ENCODE measurements around the gene ANKRD42. TPM values are rescaled to one million over a fixed set of nuclear protein-coding genes. Genes with fewer than 3 reads are reported as not detected.

Gene ANKRD42
- total RNA-seq, 3 donors from 2014 or later (not counting 1 experiment from before 2014, with no cell fraction given), result 10.4 to 13.3 (median 11.6) TPM

DNA sequence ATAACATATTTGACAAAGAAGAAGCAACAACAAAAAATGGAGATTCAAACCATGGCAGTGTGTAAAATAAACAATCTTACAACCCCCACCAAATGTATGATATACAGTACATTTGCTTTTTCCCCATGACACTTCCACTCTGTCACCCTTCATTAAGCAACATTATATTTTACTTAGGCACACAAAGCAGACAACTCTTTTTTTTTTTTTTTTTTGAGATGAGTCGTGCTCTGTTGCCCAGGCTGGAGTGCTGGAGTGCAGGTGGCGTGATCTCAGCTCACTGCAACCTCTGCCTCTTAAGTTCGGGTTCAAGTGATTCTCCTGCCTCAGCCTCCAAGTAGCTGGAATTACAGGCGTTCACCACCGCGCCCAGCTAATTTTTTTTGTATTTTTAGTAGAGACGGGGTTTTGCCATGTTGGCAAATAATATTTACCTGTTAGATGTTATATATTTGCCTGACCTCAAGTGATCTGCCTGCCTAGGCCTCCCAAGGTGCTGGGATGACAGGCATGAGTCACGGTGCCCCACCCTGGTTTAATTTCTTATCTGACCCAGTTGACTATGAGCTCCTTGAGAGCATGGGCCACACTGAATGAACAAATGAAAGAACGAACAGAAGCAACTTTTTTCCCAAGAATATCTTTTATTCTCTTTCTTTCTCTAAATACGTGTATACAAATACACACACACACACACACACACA lies 42.1 kb upstream of the ANKRD42 start:
- Mint-ChIP-seq H3K4me1 (peaks cover 0 to 4% of the 10 kb centered on the region in 2 donors), H3K9me3 (no peaks in the 10 kb centered on the region), H3K27me3 (ENCODE audit: low read depth in 2 of 2) (peaks cover 5 to 15% of the 10 kb centered on the region in 2 donors), H3K4me3 (no peak overlapping the region), H3K36me3 (no peaks in the 10 kb centered on the region), H3K27ac (no peak overlapping the region)
- no peak for ATAC-seq
- no peaks in the 10 kb centered on the region for H3K36me3 ChIP-seq (ENCODE audit: control insufficient read depth, insufficient read depth, low read length)
- no peak for DNase-seq
- H3K4me3 ChIP-seq (ENCODE audit: low read length), result no peak overlapping the region
- no peaks in the 10 kb centered on the region for H3K27me3 ChIP-seq (ENCODE audit: control insufficient read depth, insufficient read depth, low read length)
- 91% methylated on average over 9 of the region's 10 CpGs for WGBS (ENCODE audit: insufficient coverage)
- TF ChIP-seq, protein P1, sequence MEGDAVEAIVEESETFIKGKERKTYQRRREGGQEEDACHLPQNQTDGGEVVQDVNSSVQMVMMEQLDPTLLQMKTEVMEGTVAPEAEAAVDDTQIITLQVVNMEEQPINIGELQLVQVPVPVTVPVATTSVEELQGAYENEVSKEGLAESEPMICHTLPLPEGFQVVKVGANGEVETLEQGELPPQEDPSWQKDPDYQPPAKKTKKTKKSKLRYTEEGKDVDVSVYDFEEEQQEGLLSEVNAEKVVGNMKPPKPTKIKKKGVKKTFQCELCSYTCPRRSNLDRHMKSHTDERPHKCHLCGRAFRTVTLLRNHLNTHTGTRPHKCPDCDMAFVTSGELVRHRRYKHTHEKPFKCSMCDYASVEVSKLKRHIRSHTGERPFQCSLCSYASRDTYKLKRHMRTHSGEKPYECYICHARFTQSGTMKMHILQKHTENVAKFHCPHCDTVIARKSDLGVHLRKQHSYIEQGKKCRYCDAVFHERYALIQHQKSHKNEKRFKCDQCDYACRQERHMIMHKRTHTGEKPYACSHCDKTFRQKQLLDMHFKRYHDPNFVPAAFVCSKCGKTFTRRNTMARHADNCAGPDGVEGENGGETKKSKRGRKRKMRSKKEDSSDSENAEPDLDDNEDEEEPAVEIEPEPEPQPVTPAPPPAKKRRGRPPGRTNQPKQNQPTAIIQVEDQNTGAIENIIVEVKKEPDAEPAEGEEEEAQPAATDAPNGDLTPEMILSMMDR (IDR thresholded peaks at IDR 0.05), result no peak
- intact Hi-C loops (cut with micrococcal nuclease), result no loop called here
- H3K9me3 ChIP-seq (ENCODE audit: control insufficient read depth, insufficient read depth, low read length), result no peaks in the 10 kb centered on the region
- no peak overlapping the region for H3K27ac ChIP-seq (ENCODE audit: low read length)
- peaks cover 6% of the 10 kb centered on the region for H3K4me1 ChIP-seq (ENCODE audit: control insufficient read depth, insufficient read depth, low read length)

DNA sequence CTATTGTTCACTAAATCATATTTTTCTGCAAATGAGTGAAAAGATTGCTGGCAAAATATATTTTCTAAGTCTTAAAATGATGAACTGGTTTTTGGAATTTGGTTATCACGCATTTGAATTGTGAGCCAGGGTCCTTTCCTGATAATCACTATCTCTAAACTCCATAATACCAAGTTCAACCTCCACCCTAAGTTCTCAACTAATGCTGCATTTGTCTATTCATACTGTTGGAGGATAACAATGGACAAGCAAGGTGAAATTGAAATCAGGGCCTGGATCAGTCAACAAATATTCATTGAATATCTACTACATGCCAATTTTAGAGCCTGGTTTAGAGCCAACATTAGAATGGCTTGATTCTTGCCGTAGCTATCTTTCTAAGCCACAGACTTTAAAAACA lies 41.2 kb upstream of the ANKRD42 start:
- peaks cover 6% of the 10 kb centered on the region for H3K4me1 ChIP-seq (ENCODE audit: control insufficient read depth, insufficient read depth, low read length)
- WGBS (ENCODE audit: insufficient coverage), result 100% methylated on average over 2 of the region's 2 CpGs
- H3K4me3 Mint-ChIP-seq, result no peak overlapping the region
- DNase-seq, result no peak
- TF ChIP-seq, protein P1 (IDR thresholded peaks at IDR 0.05), result no peak
- H3K9me3 Mint-ChIP-seq, result no peaks in the 10 kb centered on the region
- H3K27me3 ChIP-seq (ENCODE audit: control insufficient read depth, insufficient read depth, low read length), result no peaks in the 10 kb centered on the region
- no peaks in the 10 kb centered on the region for H3K36me3 ChIP-seq (ENCODE audit: control insufficient read depth, insufficient read depth, low read length)
- intact Hi-C loops (cut with micrococcal nuclease), result no loop called here
- H3K4me1 Mint-ChIP-seq, result peaks cover 0 to 8% of the 10 kb centered on the region in 2 donors
- ATAC-seq, result no peak
- H3K9me3 ChIP-seq (ENCODE audit: control insufficient read depth, insufficient read depth, low read length), result no peaks in the 10 kb centered on the region
- H3K27ac Mint-ChIP-seq, result no peak overlapping the region
- no peak overlapping the region for H3K4me3 ChIP-seq (ENCODE audit: low read length)
- peaks cover 5 to 15% of the 10 kb centered on the region in 2 donors for H3K27me3 Mint-ChIP-seq (ENCODE audit: low read depth in 2 of 2)
- no peaks in the 10 kb centered on the region for H3K36me3 Mint-ChIP-seq
- no peak overlapping the region for H3K27ac ChIP-seq (ENCODE audit: low read length)

DNA sequence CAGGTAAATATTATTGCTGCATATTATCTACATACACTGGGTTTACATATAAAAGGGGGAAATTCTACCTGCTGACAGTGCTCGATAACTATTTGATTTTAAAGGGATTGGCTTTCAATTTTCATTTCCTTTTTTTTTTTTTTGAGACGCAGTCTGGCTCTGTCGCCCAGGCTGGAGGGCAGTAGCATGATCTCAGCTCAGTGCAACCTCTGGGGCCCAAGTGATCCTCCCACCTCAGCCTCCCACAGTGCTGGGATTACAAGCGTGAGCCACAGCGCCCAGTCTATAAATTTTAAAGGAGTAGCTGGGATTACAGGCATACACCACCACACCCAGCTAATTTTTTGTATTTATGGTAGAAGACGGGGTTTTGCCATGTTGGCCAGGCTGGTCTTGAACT lies 39.7 kb upstream of the ANKRD42 start:
- TF ChIP-seq, protein P1 (IDR thresholded peaks at IDR 0.05), result no peak
- no peaks in the 10 kb centered on the region for H3K9me3 Mint-ChIP-seq
- Histone ChIP-seq H3K27me3 (ENCODE audit: control insufficient read depth, insufficient read depth, low read length) (no peaks in the 10 kb centered on the region), H3K4me3 (ENCODE audit: low read length) (no peak overlapping the region), H3K4me1 (ENCODE audit: control insufficient read depth, insufficient read depth, low read length) (peaks cover 6% of the 10 kb centered on the region), H3K36me3 (ENCODE audit: control insufficient read depth, insufficient read depth, low read length) (no peaks in the 10 kb centered on the region), H3K9me3 (ENCODE audit: control insufficient read depth, insufficient read depth, low read length) (no peaks in the 10 kb centered on the region), H3K27ac (ENCODE audit: low read length) (no peak overlapping the region)
- H3K4me1 Mint-ChIP-seq, result peaks cover 7 to 8% of the 10 kb centered on the region in 2 donors
- DNase-seq, result no peak
- WGBS (ENCODE audit: insufficient coverage), result 96% methylated on average over 3 of the region's 6 CpGs
- H3K27me3 Mint-ChIP-seq (ENCODE audit: low read depth in 2 of 2), result peaks cover 0 to under 1% of the 10 kb centered on the region in 2 donors
- H3K4me3 Mint-ChIP-seq, result no peak overlapping the region
- H3K27ac Mint-ChIP-seq, result no peak overlapping the region
- no peaks in the 10 kb centered on the region for H3K36me3 Mint-ChIP-seq
- no peak for ATAC-seq
- intact Hi-C loops (cut with micrococcal nuclease), result no loop called here

Measured in natural killer cell (primary cell).